SK-N-SH (cell line): Measurements from ENCODE around the gene SCNN1B.

Experiments used
- EZH2phosphoT487 ChIP-seq: fragments of 200-600 bp; sonication (generic); IDR thresholded peaks from 2 replicates; pipeline ENCODE4 v1.6.1; 2017; ENCODE audit warnings: low read depth, mixed run types, mild to moderate bottlenecking, antibody characterized with exemption, moderate library complexity, borderline replicate concordance
- GATA2 ChIP-seq: sonication (generic); formaldehyde crosslinking; IDR thresholded peaks from 2 replicates; pipeline ENCODE4 v1.5.0; 2020; ENCODE audit warnings: mild to moderate bottlenecking, missing genetic modification reagents
- JUND ChIP-seq: IDR thresholded peaks from 2 replicates; pipeline ENCODE4 v1.4.0; 2012
- NFIC ChIP-seq: IDR thresholded peaks from 2 replicates; pipeline ENCODE4 v1.4.0; 2012; ENCODE audit warnings: borderline replicate concordance
- NRF1 ChIP-seq: IDR thresholded peaks from 2 replicates; pipeline ENCODE4 v1.6.1; 2012; ENCODE audit warnings: low read depth, mild to moderate bottlenecking, low read length
- POLR2AphosphoS5 ChIP-seq: IDR thresholded peaks from 2 replicates; pipeline ENCODE4 v1.6.1; 2012; ENCODE audit warnings: low read depth, low read length
- RXRA ChIP-seq: IDR thresholded peaks from 2 replicates; pipeline ENCODE4 v1.4.0; 2012; ENCODE audit warnings: low read depth, mild to moderate bottlenecking, borderline replicate concordance
- TAF1 ChIP-seq: IDR thresholded peaks from 2 replicates; pipeline ENCODE4 v1.6.1; 2012; ENCODE audit warnings: low read depth, mild to moderate bottlenecking, low read length, moderate library complexity, borderline replicate concordance
- TEAD4 ChIP-seq: IDR thresholded peaks from 2 replicates; pipeline ENCODE4 v1.4.0; 2012; ENCODE audit warnings: mild to moderate bottlenecking, borderline replicate concordance; ENCODE audit not compliant: insufficient read depth
- USF1 ChIP-seq: IDR thresholded peaks from 2 replicates; pipeline ENCODE4 v1.4.0; 2012; ENCODE audit warnings: low read depth, borderline replicate concordance
- YY1 ChIP-seq: IDR thresholded peaks from 2 replicates; pipeline ENCODE4 v1.4.0; 2012; ENCODE audit warnings: low read depth, mild to moderate bottlenecking
- TF ChIP-seq, protein P1 (sequence below): fragments of 200-600 bp; sonication (generic); IDR thresholded peaks from 2 replicates; pipeline ENCODE4 v1.6.1; 2017; ENCODE audit warnings: antibody characterized with exemption, mild to moderate bottlenecking, moderate library complexity
- TF ChIP-seq, protein P2 (sequence below): IDR thresholded peaks from 2 replicates; pipeline ENCODE4 v1.4.0; 2012; ENCODE audit warnings: low read depth, borderline replicate concordance

DNA sequence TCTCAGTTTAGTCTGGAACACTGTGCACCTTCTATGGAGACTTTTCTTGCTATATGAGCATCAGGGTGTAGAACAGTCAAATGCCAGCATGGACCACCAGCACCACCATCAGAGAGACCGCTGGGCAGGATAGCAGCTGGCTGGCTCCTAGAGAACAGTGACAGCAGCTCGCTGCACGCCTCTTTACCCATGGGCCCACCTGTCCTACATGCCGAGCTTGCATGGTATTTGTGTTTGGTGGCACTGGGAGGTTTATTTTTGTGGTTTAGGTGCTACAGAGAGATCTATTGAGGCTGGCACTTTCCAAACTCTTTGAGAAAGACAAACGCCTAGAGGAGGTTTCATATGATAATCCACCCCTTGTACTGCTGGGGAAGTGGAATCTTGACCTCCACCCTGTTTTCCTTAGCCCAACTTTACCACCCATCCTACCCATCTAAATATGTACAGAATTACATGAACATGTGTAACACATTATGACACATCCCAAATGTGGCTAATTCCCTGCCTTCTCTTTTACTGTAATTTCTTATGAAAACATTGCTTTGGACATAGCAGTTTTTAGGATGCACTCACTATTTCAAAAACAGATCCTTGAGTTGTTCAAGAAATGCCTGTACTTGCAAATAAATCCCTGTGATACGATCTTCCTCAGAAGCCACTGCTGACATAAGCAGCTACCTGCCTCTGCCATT, 104.6 kb downstream of the SCNN1B start:
- TF ChIP-seq, protein P1, sequence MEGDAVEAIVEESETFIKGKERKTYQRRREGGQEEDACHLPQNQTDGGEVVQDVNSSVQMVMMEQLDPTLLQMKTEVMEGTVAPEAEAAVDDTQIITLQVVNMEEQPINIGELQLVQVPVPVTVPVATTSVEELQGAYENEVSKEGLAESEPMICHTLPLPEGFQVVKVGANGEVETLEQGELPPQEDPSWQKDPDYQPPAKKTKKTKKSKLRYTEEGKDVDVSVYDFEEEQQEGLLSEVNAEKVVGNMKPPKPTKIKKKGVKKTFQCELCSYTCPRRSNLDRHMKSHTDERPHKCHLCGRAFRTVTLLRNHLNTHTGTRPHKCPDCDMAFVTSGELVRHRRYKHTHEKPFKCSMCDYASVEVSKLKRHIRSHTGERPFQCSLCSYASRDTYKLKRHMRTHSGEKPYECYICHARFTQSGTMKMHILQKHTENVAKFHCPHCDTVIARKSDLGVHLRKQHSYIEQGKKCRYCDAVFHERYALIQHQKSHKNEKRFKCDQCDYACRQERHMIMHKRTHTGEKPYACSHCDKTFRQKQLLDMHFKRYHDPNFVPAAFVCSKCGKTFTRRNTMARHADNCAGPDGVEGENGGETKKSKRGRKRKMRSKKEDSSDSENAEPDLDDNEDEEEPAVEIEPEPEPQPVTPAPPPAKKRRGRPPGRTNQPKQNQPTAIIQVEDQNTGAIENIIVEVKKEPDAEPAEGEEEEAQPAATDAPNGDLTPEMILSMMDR, result no peak
- no peak for TF ChIP-seq NFIC
- no peak for TF ChIP-seq TAF1
- TF ChIP-seq YY1, result no peak
- TF ChIP-seq, protein P2, sequence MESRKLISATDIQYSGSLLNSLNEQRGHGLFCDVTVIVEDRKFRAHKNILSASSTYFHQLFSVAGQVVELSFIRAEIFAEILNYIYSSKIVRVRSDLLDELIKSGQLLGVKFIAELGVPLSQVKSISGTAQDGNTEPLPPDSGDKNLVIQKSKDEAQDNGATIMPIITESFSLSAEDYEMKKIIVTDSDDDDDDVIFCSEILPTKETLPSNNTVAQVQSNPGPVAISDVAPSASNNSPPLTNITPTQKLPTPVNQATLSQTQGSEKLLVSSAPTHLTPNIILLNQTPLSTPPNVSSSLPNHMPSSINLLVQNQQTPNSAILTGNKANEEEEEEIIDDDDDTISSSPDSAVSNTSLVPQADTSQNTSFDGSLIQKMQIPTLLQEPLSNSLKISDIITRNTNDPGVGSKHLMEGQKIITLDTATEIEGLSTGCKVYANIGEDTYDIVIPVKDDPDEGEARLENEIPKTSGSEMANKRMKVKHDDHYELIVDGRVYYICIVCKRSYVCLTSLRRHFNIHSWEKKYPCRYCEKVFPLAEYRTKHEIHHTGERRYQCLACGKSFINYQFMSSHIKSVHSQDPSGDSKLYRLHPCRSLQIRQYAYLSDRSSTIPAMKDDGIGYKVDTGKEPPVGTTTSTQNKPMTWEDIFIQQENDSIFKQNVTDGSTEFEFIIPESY, result no peak
- no peak for TF ChIP-seq JUND
- no peak for TF ChIP-seq USF1
- TF ChIP-seq TEAD4, result no peak
- TF ChIP-seq POLR2AphosphoS5, result no peak
- TF ChIP-seq NRF1, result no peak
- no peak for TF ChIP-seq RXRA
- no peak for TF ChIP-seq EZH2phosphoT487
- no peak for TF ChIP-seq GATA2 (CRISPR knock-in tag)
